ENCODE data around the gene ROGDI. TPM values are rescaled to one million over a fixed set of nuclear protein-coding genes. Genes with fewer than 3 reads are reported as not detected.

Gene ROGDI
- total and polyA plus RNA-seq, 4 donors: 14.6 to 37.1 (median 30.5) TPM

DNA sequence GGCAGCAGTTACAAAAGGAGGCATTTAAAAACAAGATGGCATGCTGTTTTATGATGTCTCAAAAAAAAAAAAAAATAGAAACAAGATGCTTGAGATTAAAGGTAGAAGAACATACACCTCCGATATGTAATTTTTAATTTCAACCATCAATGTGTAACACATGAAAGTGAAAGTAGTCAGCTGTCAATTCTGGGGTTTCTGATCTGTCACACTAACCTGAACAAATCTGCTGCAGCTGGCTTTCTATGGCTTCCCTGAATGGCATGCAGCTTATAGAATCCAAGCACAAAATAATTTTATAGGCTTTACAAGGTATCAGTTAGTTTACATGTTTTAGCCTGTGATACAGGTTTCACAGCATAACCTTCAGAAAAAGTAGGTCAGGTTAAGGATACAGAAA is 31.2 kb upstream of the ROGDI start:
- WGBS, 2 donors: 100% methylated on average over 1 of the region's 1 CpG
- DNase-seq: no peak
- Histone ChIP-seq H3K27ac (ENCODE audit: low read depth in 1 of 2, low read length in 1 of 2) (no peak overlapping the region), H3K27me3 (ENCODE audit: control insufficient read depth in 3 of 3, insufficient read depth in 3 of 3, low read length in 2 of 3) (no peaks in the 10 kb centered on the region), H3K9me3 (ENCODE audit: control insufficient read depth in 4 of 4, insufficient read depth in 3 of 4, low read length in 3 of 4) (no peaks in the 10 kb centered on the region), H3K9ac (ENCODE audit: insufficient read depth in 1 of 2, low read length in 2 of 2) (no peak overlapping the region), H3K4me3 (no peak overlapping the region), H3K36me3 (ENCODE audit: control insufficient read depth in 4 of 4, insufficient read depth in 4 of 4, low read length in 4 of 4) (peaks cover 16 to 58% (median 28%) of the 10 kb centered on the region in 4 donors), H3K4me1 (ENCODE audit: control insufficient read depth in 5 of 5, insufficient read depth in 5 of 5, low read length in 5 of 5) (peaks cover 0 to 5% (median 0%) of the 10 kb centered on the region in 5 donors)
- TF ChIP-seq CTCF (IDR thresholded peaks at IDR 0.05; ENCODE audit: control extremely low read depth, extremely low read depth): no peak
- ATAC-seq (ENCODE audit: insufficient read depth, low FRiP score): no peak

- H3K4me3 ChIP-seq: no peak overlapping the region
- H3K27me3 ChIP-seq (ENCODE audit: control insufficient read depth in 3 of 3, insufficient read depth in 3 of 3, low read length in 2 of 3): no peaks in the 10 kb centered on the region
- ATAC-seq (ENCODE audit: insufficient read depth, low FRiP score) (no peak), DNase-seq (no peak)
- no peak for TF ChIP-seq CTCF (IDR thresholded peaks at IDR 0.05; ENCODE audit: control extremely low read depth, extremely low read depth)
- peaks cover 15 to 62% (median 28%) of the 10 kb centered on the region in 4 donors for H3K36me3 ChIP-seq (ENCODE audit: control insufficient read depth in 4 of 4, insufficient read depth in 4 of 4, low read length in 4 of 4)
- no peak overlapping the region for H3K27ac ChIP-seq (ENCODE audit: low read depth in 1 of 2, low read length in 1 of 2)
- H3K9ac ChIP-seq (ENCODE audit: insufficient read depth in 1 of 2, low read length in 2 of 2): no peak overlapping the region
- peaks cover 0 to 5% (median 0%) of the 10 kb centered on the region in 5 donors for H3K4me1 ChIP-seq (ENCODE audit: control insufficient read depth in 5 of 5, insufficient read depth in 5 of 5, low read length in 5 of 5)
- H3K9me3 ChIP-seq (ENCODE audit: control insufficient read depth in 4 of 4, insufficient read depth in 3 of 4, low read length in 3 of 4): no peaks in the 10 kb centered on the region
- WGBS, 2 donors: 88% methylated on average over 6 of the region's 6 CpGs
Measured at GRCh38 chr16:4832698-4833343, 30.4 kb upstream of the ROGDI start.

DNA sequence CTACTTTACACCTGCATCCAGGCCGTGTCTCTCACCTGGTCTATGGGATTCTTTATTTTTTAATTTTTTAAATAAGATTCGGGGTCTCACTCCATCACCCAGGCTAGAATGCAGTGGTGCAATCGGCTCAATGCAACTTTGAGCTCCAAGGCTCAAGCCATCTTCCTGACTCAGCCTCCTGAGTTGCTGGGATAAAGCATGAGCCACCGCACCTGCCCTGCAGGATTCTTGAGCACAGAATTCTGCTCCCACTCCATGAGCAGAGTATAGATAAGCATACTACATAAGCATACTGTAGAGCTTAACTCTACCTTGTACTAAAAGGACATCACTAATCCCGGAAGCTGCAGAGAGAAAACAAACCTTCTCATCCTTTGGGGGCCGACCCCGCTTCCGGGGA is 29.2 kb upstream of the ROGDI start:
- no peak overlapping the region for H3K4me3 ChIP-seq
- TF ChIP-seq CTCF (IDR thresholded peaks at IDR 0.05; ENCODE audit: control extremely low read depth, extremely low read depth): no peak
- no peak overlapping the region for H3K27ac ChIP-seq (ENCODE audit: low read depth in 1 of 2, low read length in 1 of 2)
- ATAC-seq (ENCODE audit: insufficient read depth, low FRiP score): no peak
- no peaks in the 10 kb centered on the region for H3K27me3 ChIP-seq (ENCODE audit: control insufficient read depth in 3 of 3, insufficient read depth in 3 of 3, low read length in 2 of 3)
- no peak for DNase-seq
- H3K9me3 ChIP-seq (ENCODE audit: control insufficient read depth in 4 of 4, insufficient read depth in 3 of 4, low read length in 3 of 4): no peaks in the 10 kb centered on the region
- H3K4me1 ChIP-seq (ENCODE audit: control insufficient read depth in 5 of 5, insufficient read depth in 5 of 5, low read length in 5 of 5): peaks cover 0 to 4% (median 0%) of the 10 kb centered on the region in 5 donors
- peaks cover 17 to 62% (median 34%) of the 10 kb centered on the region in 4 donors for H3K36me3 ChIP-seq (ENCODE audit: control insufficient read depth in 4 of 4, insufficient read depth in 4 of 4, low read length in 4 of 4)
- 95 to 96% methylated on average over 8 of the region's 8 CpGs for WGBS, 2 donors
- no peak overlapping the region for H3K9ac ChIP-seq (ENCODE audit: insufficient read depth in 1 of 2, low read length in 2 of 2)

- Histone ChIP-seq H3K27ac (ENCODE audit: low read depth in 1 of 2, low read length in 1 of 2) (peak overlapping the region in 1 of 2 donors; percentile 82), H3K4me1 (ENCODE audit: control insufficient read depth in 5 of 5, insufficient read depth in 5 of 5, low read length in 5 of 5) (peaks cover 0 to 6% (median 0%) of the 10 kb centered on the region in 5 donors), H3K9ac (ENCODE audit: insufficient read depth in 1 of 2, low read length in 2 of 2) (no peak overlapping the region), H3K4me3 (no peak overlapping the region), H3K9me3 (ENCODE audit: control insufficient read depth in 4 of 4, insufficient read depth in 3 of 4, low read length in 3 of 4) (no peaks in the 10 kb centered on the region), H3K27me3 (ENCODE audit: control insufficient read depth in 3 of 3, insufficient read depth in 3 of 3, low read length in 2 of 3) (no peaks in the 10 kb centered on the region), H3K36me3 (ENCODE audit: control insufficient read depth in 4 of 4, insufficient read depth in 4 of 4, low read length in 4 of 4) (peaks cover 13 to 60% (median 39%) of the 10 kb centered on the region in 4 donors)
- no peak for ATAC-seq (ENCODE audit: insufficient read depth, low FRiP score)
- DNase-seq: no peak
- no peak for TF ChIP-seq CTCF (IDR thresholded peaks at IDR 0.05; ENCODE audit: control extremely low read depth, extremely low read depth)
- 94 to 95% methylated on average over 7 of the region's 7 CpGs for WGBS, 2 donors
Measured at GRCh38 chr16:4830408-4830807, 28.0 kb upstream of the ROGDI start.

Data from lung (tissue), 12 donors.